Mesenchymal stem cell (in vitro differentiated cells and primary cell): ENCODE measurements around the gene AGPS.
"Not testable (repeated sequence)": the region's sequence is repeated elsewhere in the genome, so short reads cannot be mapped to it uniquely, and the experiment has no call there.

Experiments used
- DNase-seq: peaks from one replicate; pipeline ENCODE4 v3.0.0-alpha.2; 2013
- H2AFZ ChIP-seq: one replicate; pipeline ENCODE4 v1.6.1; 2013; ENCODE audit warnings: low read depth, mild to moderate bottlenecking, control low read depth, inconsistent platforms, low read length, moderate library complexity
- H2AK5ac ChIP-seq: 2 replicates; pipeline ENCODE4 v1.6.1; 2013; ENCODE audit warnings: low read length, moderate library complexity, mild to moderate bottlenecking, inconsistent platforms; ENCODE audit not compliant: severe bottlenecking
- H2BK120ac ChIP-seq: one replicate; pipeline ENCODE4 v1.6.1; 2013; ENCODE audit warnings: low read depth, mild to moderate bottlenecking, inconsistent platforms, low read length, moderate library complexity
- H2BK12ac ChIP-seq, 2 experiments: one replicate each; pipeline ENCODE4 v1.6.1; 2013; ENCODE audit warnings: inconsistent platforms in 2 of 2, low read length in 2 of 2, mild to moderate bottlenecking in 2 of 2, moderate library complexity in 2 of 2, control low read depth in 1 of 2
- H2BK15ac ChIP-seq: one replicate; pipeline ENCODE4 v1.6.1; 2013; ENCODE audit warnings: mild to moderate bottlenecking, low read depth, inconsistent platforms; ENCODE audit not compliant: poor library complexity, severe bottlenecking
- H2BK5ac ChIP-seq: 2 replicates; pipeline ENCODE4 v1.6.1; 2013; ENCODE audit warnings: low read depth, mild to moderate bottlenecking, low read length, control low read depth, inconsistent platforms; ENCODE audit not compliant: poor library complexity, severe bottlenecking
- H3K14ac ChIP-seq, 2 experiments: one replicate each; pipeline ENCODE4 v1.6.1; 2013; ENCODE audit warnings: inconsistent platforms in 2 of 2, low read length in 2 of 2, control low read depth in 1 of 2, mild to moderate bottlenecking in 1 of 2, moderate library complexity in 1 of 2
- H3K18ac ChIP-seq, 2 experiments: one replicate each; pipeline ENCODE4 v1.6.1; 2013; ENCODE audit warnings: inconsistent platforms in 2 of 2, low read length in 2 of 2, control low read depth in 1 of 2, low read depth in 1 of 2, mild to moderate bottlenecking in 1 of 2
- H3K23ac ChIP-seq, 2 experiments: one replicate each; pipeline ENCODE4 v1.6.1; 2013; ENCODE audit warnings: inconsistent platforms in 2 of 2, low read length in 2 of 2, mild to moderate bottlenecking in 2 of 2, moderate library complexity in 2 of 2, control low read depth in 1 of 2
- H3K27ac ChIP-seq: 2 replicates; pipeline ENCODE4 v1.5.1; 2013; ENCODE audit warnings: mild to moderate bottlenecking, moderate library complexity, low read length, control low read depth, inconsistent platforms; ENCODE audit not compliant: poor library complexity, severe bottlenecking
- H3K27me3 ChIP-seq, 2 experiments: 2 replicates each; pipeline versions ENCODE4 v1.6.1 to v1.7.0; 2013; ENCODE audit warnings: low read length in 2 of 2, mild to moderate bottlenecking in 2 of 2, moderate library complexity in 2 of 2, control low read depth in 1 of 2, inconsistent platforms in 1 of 2; ENCODE audit not compliant: control insufficient read depth in 1 of 2, insufficient read depth in 1 of 2
- H3K36me3 ChIP-seq, 2 experiments: 2 replicates each; pipeline versions ENCODE4 v1.6.1 to v1.7.0; 2013; ENCODE audit warnings: low read length in 2 of 2, control low read depth in 1 of 2, inconsistent platforms in 1 of 2, low read depth in 1 of 2, mild to moderate bottlenecking in 1 of 2; ENCODE audit not compliant: insufficient read depth in 2 of 2, control insufficient read depth in 1 of 2
- H3K4ac ChIP-seq, 2 experiments: one replicate each; pipeline ENCODE4 v1.6.1; 2013; ENCODE audit warnings: inconsistent platforms in 2 of 2, low read length in 2 of 2, mild to moderate bottlenecking in 2 of 2, moderate library complexity in 2 of 2, control low read depth in 1 of 2, low read depth in 1 of 2
- H3K4me1 ChIP-seq: 2 replicates; pipeline ENCODE4 v1.6.1; 2013; ENCODE audit warnings: low read depth, low read length, control low read depth; ENCODE audit not compliant: control insufficient read depth, insufficient read depth
- H3K4me2 ChIP-seq: 2 replicates; pipeline ENCODE4 v1.6.1; 2013; ENCODE audit warnings: low read length, mild to moderate bottlenecking, inconsistent platforms; ENCODE audit not compliant: poor library complexity, severe bottlenecking
- H3K4me3 ChIP-seq, 2 experiments: 2 replicates each; pipeline versions ENCODE4 v1.5.1 to v1.7.0; 2013; ENCODE audit warnings: low read length in 2 of 2, mild to moderate bottlenecking in 2 of 2, control low read depth in 1 of 2, low read depth in 1 of 2; ENCODE audit not compliant: insufficient read depth in 1 of 2
- H3K79me1 ChIP-seq: replicated peaks from 2 replicates; pipeline ENCODE4 v1.6.1; 2013; ENCODE audit warnings: mild to moderate bottlenecking, control low read depth, low read length, inconsistent platforms; ENCODE audit not compliant: poor library complexity, severe bottlenecking
- H3K9ac ChIP-seq: 2 replicates; pipeline ENCODE4 v1.7.0; 2013; ENCODE audit warnings: mild to moderate bottlenecking, low read length, moderate library complexity
- H3K9me3 ChIP-seq: 2 replicates; pipeline ENCODE4 v1.7.0; 2013; ENCODE audit warnings: mild to moderate bottlenecking, low read length; ENCODE audit not compliant: control insufficient read depth
- H4K8ac ChIP-seq: one replicate; pipeline ENCODE4 v1.6.1; 2013; ENCODE audit warnings: inconsistent platforms, mild to moderate bottlenecking, low read length, moderate library complexity
- H4K91ac ChIP-seq: one replicate; pipeline ENCODE4 v1.6.1; 2013; ENCODE audit warnings: mild to moderate bottlenecking, low read length, inconsistent platforms
- WGBS: methylation state at CpG from one replicate; pipeline ENCODE4 v1.1.7; 2013; ENCODE audit warnings: mixed read lengths; 5-methylcytosine and 5-hydroxymethylcytosine counted together

Gene AGPS

GRCh38 chr2:177405029-177405692 lies 12.6 kb downstream of the AGPS start:
- no peak overlapping the region for H3K23ac ChIP-seq
- H3K4me2 ChIP-seq: no peak overlapping the region
- H3K27me3 ChIP-seq: no peaks in the 10 kb centered on the region
- H2AK5ac ChIP-seq: no peak overlapping the region
- no peak overlapping the region for H2BK5ac ChIP-seq
- no peak overlapping the region for H3K4ac ChIP-seq
- H2BK15ac ChIP-seq: no peak overlapping the region
- H2AFZ ChIP-seq: no peak overlapping the region
- H2BK12ac ChIP-seq: no peak overlapping the region
- H3K79me1 ChIP-seq: peaks cover 15% of the 10 kb centered on the region
- H3K36me3 ChIP-seq: no peaks in the 10 kb centered on the region
- no peak for DNase-seq
- H3K9me3 ChIP-seq: no peaks in the 10 kb centered on the region
- H3K14ac ChIP-seq: no peak overlapping the region
- 92% methylated on average over 2 of the region's 2 CpGs for WGBS
- H3K4me3 ChIP-seq: no peak overlapping the region
- H3K27ac ChIP-seq: no peak overlapping the region
- no peaks in the 10 kb centered on the region for H3K4me1 ChIP-seq
- no peak overlapping the region for H4K91ac ChIP-seq
- H3K18ac ChIP-seq: no peak overlapping the region
- H4K8ac ChIP-seq: no peak overlapping the region
- H3K9ac ChIP-seq: no peak overlapping the region
- H2BK120ac ChIP-seq: no peak overlapping the region

- Histone ChIP-seq H4K91ac (no peak overlapping the region), H2BK15ac (no peak overlapping the region), H3K23ac (no peak overlapping the region), H3K4ac (no peak overlapping the region), H3K4me2 (no peak overlapping the region), H2BK12ac (no peak overlapping the region), H3K27me3 (no peaks in the 10 kb centered on the region), H3K9me3 (no peaks in the 10 kb centered on the region), H2BK5ac (no peak overlapping the region), H3K4me3 (no peak overlapping the region), H3K79me1 (peaks cover 17% of the 10 kb centered on the region), H3K9ac (no peak overlapping the region), H2BK120ac (no peak overlapping the region), H2AFZ (no peak overlapping the region), H3K4me1 (no peaks in the 10 kb centered on the region), H3K18ac (no peak overlapping the region), H3K36me3 (no peaks in the 10 kb centered on the region), H4K8ac (no peak overlapping the region), H3K14ac (no peak overlapping the region), H3K27ac (no peak overlapping the region), H2AK5ac (no peak overlapping the region)
- 100% methylated on average over 1 of the region's 1 CpG for WGBS
- no peak for DNase-seq
These were observed 13.6 kb downstream of the AGPS start for GRCh38 chr2:177406182-177406581.

GRCh38 chr2:177407031-177407430 lies 14.5 kb downstream of the AGPS start:
- Histone ChIP-seq H2BK5ac (no peak overlapping the region), H2BK15ac (no peak overlapping the region), H2BK12ac (no peak overlapping the region), H3K36me3 (no peaks in the 10 kb centered on the region), H3K4me3 (no peak overlapping the region), H3K9me3 (no peaks in the 10 kb centered on the region), H3K4ac (no peak overlapping the region), H3K14ac (no peak overlapping the region), H3K9ac (no peak overlapping the region), H3K4me1 (no peaks in the 10 kb centered on the region), H3K27ac (no peak overlapping the region), H2AFZ (no peak overlapping the region), H3K18ac (no peak overlapping the region), H2AK5ac (no peak overlapping the region), H3K23ac (no peak overlapping the region), H3K79me1 (peaks cover 17% of the 10 kb centered on the region), H3K27me3 (no peaks in the 10 kb centered on the region), H4K8ac (no peak overlapping the region), H2BK120ac (no peak overlapping the region), H3K4me2 (no peak overlapping the region), H4K91ac (no peak overlapping the region)
- WGBS: 97% methylated on average over 2 of the region's 2 CpGs
- DNase-seq: no peak

GRCh38 chr2:177410629-177411028 lies 18.1 kb downstream of the AGPS start:
- H3K36me3 ChIP-seq, H2AK5ac ChIP-seq, H2BK15ac ChIP-seq, H3K4me1 ChIP-seq, H2AFZ ChIP-seq, H3K4me3 ChIP-seq, H3K4me2 ChIP-seq, H2BK120ac ChIP-seq, H2BK12ac ChIP-seq, H3K9ac ChIP-seq, H3K27me3 ChIP-seq, H3K23ac ChIP-seq, H2BK5ac ChIP-seq, H3K27ac ChIP-seq, H3K4ac ChIP-seq, H3K14ac ChIP-seq, H4K91ac ChIP-seq, DNase-seq, H3K9me3 ChIP-seq: not testable (repeated sequence)
- H4K8ac ChIP-seq: peak overlapping the region; percentile 38
- peak overlapping the region in 1 of 2 experiments; percentile 24 for H3K18ac ChIP-seq
- 98% methylated on average over 8 of the region's 8 CpGs for WGBS
- peaks cover 14% of the 10 kb centered on the region for H3K79me1 ChIP-seq
